GM21526 (cell line): Measurements from ENCODE around the gene FARP2.
"Not testable (repeated sequence)": the region's sequence is repeated elsewhere in the genome, so short reads cannot be mapped to it uniquely, and the experiment has no call there.

Experiments used
- ATAC-seq: cut with Tn5 transposase; IDR thresholded peaks from one replicate; pipeline ENCODE4 v1.9.1; 2021; ENCODE audit warnings: moderate library complexity; ENCODE audit not compliant: unreplicated experiment, low FRiP score

Gene FARP2

GRCh38 chr2:241498115-241499070, 142.3 kb downstream of the FARP2 start:
- no peak for ATAC-seq

- no peak for ATAC-seq
Measured at GRCh38 chr2:241499146-241499965, 143.3 kb downstream of the FARP2 start.

- no peak for ATAC-seq
Measured at GRCh38 chr2:241500016-241500415, 143.9 kb downstream of the FARP2 start.

- no peak for ATAC-seq
Measured at GRCh38 chr2:241500431-241500975, 144.4 kb downstream of the FARP2 start.

GRCh38 chr2:241501099-241501541, 145.0 kb downstream of the FARP2 start:
- no peak for ATAC-seq

- ATAC-seq, result no peak
Measured at GRCh38 chr2:241501551-241501950, 145.5 kb downstream of the FARP2 start.

- ATAC-seq, result no peak
Measured at GRCh38 chr2:241502281-241502680, 146.2 kb downstream of the FARP2 start.

GRCh38 chr2:241503776-241504392, 147.8 kb downstream of the FARP2 start:
- no peak for ATAC-seq

GRCh38 chr2:241505086-241505780, 149.1 kb downstream of the FARP2 start:
- no peak for ATAC-seq

GRCh38 chr2:241505781-241506201, 149.7 kb downstream of the FARP2 start:
- ATAC-seq, result no peak

GRCh38 chr2:241506317-241506716, 150.2 kb downstream of the FARP2 start:
- not testable (repeated sequence) for ATAC-seq

GRCh38 chr2:241506793-241507429, 150.8 kb downstream of the FARP2 start:
- no peak for ATAC-seq

- ATAC-seq, result peak; percentile 19
Measured at GRCh38 chr2:241507430-241508239, 151.6 kb downstream of the FARP2 start.

GRCh38 chr2:241508240-241509154, 152.4 kb downstream of the FARP2 start, which contains the start of gene STK25:
Gene STK25, minus strand, starts transcription at chr2:241508584. Its CDS starts 549 bp downstream, at chr2:241508035.
- ATAC-seq, result peak; percentile 88

GRCh38 chr2:241509155-241509784, 153.2 kb downstream of the FARP2 start:
- ATAC-seq, result no peak

GRCh38 chr2:241511091-241511741, 155.1 kb downstream of the FARP2 start:
- ATAC-seq, result no peak
